M059J (cell line): ENCODE results near the gene EIF3F. TPM values are rescaled to one million over a fixed set of nuclear protein-coding genes. Genes with fewer than 3 reads are reported as not detected.
"Not testable (repeated sequence)": the region's sequence is repeated elsewhere in the genome, so short reads cannot be mapped to it uniquely, and the experiment has no call there.

Source experiments
- DNase-seq: peaks from one replicate; pipeline ENCODE4 v3.0.0-alpha.2; 2012; ENCODE audit warnings: low read depth
- total RNA-seq: library from RNA; depleted of rRNA; stranded (reverse); fragments of >200 nt; shearing (Covaris generic); gene quantifications from 2 replicates; pipeline ENCODE4 v1.2.3, GENCODE V29; 2014

The EIF3F gene
- total RNA-seq, 1 experiment from 2014 or later: 288 TPM

DNA sequence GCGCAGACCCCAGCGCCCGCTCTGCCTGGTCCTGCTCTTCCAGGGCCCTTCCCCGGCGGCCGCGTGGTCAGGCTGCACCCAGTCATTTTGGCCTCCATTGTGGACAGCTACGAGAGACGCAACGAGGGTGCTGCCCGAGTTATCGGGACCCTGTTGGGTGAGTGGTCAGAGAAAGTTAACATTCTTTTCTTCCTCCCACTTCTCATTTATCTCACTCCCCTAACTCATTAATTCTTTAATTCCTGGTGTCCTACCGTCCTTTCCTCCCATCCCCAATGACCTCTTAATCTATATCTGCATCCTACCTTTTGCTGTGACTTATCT, 385 bp downstream of the EIF3F start:
- not testable (repeated sequence) for DNase-seq

GRCh38 chr11:7994581-7995278, 7.6 kb downstream of the EIF3F start:
- no peak for DNase-seq

- DNase-seq: no peak
Observed at GRCh38 chr11:7999795-8000194, 12.7 kb downstream of the EIF3F start.

GRCh38 chr11:8000390-8000789, 13.3 kb downstream of the EIF3F start:
- no peak for DNase-seq

DNA sequence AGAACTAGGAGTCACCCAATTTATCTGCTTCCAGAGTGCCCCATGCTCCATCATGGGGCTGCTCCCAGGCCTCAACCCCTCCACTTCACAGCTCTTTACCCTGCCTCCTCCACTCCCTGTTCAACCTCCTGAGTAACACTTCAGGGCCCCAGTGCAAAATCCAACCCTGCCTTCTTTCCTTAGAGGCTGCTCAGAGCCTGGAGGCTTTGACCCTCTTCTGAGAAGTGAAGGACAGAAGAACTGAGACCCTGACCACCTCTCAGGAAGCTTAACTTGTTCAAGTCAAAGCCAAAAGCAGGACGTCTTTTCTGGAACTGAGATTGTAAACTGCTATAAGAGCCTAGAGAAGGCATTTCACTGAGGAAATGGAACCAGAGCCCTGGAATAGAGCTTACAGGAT, 15.5 kb downstream of the EIF3F start:
- DNase-seq: no peak

DNA sequence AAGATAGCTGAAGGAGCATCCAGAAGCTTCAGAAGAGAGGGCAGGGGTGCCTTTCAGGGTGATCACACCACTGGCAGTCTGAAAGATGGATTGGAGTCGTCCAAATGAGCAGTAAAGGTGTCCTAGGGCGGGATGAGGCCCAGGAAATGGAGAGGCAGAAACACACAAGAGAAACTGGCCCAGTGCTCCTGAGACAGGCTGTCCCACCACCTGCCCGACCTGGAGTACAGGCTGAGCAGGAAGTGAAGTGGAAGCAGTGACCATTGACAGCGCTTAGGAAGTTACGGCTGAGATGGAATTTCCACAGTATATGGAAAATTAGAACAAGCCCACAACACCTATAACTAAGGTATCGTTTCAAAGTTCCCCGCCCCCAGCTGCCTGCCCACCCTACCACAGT, 16.1 kb downstream of the EIF3F start:
- no peak for DNase-seq

DNA sequence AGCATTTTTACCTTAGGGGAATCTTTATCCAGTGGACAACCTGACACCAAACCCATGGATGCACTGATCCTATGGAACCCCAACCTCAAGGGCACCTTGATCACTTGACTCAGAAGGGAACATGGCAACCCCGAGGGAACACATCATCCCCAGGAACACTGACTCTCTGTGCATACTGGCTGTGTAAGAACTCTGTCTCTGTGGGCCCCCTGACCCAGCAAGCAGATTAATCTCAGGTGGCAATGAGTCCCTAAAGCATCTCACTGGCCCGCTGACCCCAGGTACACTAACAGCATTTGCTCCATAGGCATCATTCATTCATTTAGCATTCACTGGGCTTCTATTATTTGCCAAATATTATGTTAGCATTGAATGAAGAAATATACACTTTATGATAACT, 16.9 kb downstream of the EIF3F start:
- DNase-seq: no peak

GRCh38 chr11:8005556-8005955, 18.4 kb downstream of the EIF3F start:
- no peak for DNase-seq

GRCh38 chr11:8006349-8006977, 19.3 kb downstream of the EIF3F start:
- peak; percentile 74 for DNase-seq

DNA sequence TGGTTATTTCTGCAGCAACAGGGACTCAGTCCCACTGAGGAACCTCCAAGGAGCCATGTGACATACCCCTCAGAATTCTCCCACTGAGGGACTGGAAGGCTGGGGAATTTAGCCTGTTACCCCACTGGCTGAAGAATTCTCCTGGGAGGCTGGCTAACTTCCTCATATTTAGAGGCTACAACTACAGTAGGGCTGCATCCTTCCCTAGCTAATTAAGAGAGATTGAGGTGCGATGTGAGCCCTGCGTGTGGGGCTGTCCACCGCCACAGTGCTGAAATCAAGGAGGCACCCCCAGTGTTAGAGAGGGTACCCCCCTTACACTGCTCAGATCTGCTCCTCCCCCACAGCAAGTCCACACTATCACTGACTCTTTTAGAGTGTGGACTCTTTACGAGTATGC, 21.1 kb downstream of the EIF3F start:
- no peak for DNase-seq

DNA sequence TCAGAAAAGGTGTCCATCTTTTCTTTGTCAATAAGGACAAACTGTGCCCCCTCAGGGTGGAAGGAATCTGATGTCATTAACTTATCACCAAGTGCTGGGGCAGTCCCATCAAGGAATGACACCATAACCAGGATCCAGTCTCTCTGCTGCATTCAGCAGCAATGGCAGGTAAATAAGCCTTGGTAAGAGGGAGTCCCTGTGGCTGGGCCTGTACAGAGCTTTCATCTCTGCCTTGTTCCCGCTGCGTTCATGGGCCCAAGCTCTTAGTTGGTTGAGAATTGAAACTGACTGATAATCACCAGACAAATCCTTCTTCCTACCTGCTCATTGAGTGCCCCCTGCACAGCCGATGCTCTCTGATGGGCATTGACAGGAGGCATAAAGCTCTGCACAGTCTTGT, 22.7 kb downstream of the EIF3F start:
- DNase-seq: no peak

DNA sequence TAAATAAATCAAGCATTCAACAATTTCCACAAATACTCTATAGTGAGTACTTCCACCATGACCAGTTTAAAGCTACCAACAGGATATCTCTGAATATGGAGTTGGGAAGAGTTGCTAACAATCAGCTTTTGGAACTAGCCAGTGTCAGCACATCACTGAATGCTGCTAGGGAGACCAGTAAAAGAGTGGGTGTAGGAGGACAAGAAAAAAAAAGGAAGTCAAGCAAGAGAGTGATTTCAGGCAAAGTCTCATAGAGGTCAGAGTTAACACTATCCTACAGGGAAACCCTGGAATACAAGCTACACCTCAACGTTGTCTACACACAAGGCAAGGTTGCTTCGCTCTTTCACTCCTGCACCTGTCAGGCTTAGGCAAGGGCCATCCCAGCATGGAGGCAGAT, 24.2 kb downstream of the EIF3F start:
- no peak for DNase-seq

- DNase-seq: peak; percentile 96
Observed at GRCh38 chr11:8011981-8012444, 24.9 kb downstream of the EIF3F start.

DNA sequence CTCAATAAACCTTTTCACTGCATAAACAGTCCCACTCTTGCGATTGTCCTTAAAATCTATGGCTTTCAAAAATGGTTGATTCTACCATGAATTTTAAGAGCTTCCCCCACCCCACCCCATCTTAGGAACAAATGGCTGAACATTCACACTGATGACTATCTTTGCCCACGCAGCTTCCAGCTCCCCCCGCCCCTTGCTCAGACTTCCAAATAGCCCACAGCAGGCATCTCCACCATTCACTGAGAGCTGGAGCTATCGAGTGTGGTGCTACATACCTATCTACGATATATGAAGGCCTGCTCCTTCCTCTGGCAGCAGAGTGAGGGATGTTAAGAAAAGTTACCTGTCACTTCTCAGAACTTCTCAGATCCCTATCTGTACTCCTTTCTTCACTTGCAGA, 26.7 kb downstream of the EIF3F start:
- no peak for DNase-seq

DNA sequence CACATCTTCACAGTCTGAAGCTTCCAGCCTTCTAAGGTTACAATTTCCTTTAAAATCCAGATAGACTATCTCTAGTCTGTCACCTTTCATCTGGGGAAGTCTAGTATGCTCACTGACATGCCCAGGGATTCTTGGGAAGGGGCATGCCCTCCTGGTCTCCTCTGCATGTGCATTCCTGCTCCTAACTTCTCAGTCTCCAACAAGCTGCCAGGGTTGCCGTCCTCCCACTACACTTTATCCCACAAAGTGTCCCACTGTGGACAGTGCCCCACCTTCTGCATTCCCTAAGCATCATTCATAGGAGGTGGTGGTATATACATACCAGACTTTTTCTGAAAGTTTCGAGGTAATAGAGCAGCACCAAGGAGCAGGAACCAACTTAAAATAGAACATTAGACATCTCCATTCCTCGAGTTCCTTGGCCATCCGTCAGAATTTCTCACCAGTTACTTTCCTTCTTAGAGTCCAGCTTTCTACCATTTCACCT, 28.7 kb downstream of the EIF3F start:
- DNase-seq: peak; percentile 69

DNA sequence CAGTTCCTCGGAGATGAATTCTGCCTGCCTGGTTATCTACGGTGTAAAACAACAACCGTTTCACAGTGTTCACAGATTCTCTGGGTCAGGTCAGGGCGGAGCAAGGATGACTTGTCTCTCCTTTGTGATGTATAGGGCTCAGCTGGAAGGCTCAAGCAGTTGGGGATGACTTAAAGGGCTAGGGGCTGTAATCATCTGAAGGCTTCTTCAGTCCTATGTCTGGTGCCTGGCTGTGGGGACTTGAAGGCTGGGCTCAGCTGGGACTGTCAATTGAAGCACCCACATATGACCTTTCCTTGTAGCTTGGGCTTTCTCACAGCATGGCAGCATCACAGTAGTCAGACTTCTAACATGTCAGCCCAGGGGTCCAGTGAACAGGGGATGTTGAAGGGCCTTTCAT, 29.3 kb downstream of the EIF3F start:
- no peak for DNase-seq

DNA sequence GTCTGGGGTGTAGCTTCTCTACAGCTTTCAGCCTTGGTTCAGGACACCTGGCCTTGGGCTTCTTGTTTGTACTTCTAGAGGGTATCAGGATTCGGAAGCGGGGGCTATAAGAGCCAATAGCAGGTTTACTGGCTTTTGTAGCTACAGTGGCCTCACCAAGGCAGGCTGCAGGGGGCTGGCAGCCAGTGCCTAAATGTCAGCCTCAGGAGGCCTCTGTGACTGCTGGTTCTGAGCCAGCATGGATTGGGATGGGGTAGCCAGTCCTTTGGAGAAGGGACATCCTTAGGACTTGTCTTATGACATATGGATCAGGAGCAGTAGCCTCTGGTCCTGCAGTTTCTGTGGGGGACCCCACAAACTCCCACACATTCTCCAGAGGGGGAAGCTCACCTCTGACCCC, 29.9 kb downstream of the EIF3F start:
- DNase-seq: no peak

DNA sequence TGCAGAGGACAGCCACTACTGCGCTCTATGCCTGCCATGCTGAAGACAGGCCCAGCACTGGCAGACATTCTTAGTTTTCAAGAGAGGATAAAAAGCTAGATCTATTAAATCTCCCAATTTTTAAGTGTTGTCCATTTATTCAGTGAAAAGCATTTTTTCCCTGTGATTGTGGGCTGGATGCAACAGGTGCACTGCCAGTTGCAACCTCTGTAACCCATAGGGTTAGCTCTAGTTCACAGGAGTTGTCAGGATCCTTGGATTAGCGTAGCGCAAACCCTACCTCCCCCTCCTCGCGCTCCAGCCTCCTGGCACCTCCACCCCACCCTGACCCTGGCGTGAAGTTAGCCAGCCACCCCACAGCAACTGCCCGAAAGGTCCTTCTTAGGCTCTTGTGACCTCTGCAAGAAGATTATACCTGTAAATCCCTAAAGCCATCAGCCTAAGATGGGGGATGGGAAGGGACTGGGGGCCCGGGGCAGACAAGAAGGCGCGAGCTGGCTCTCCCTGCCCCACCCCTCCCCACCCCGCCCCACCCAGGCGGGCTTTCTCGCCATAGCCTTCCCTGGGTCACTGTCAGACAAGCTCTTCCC, 30.9 kb downstream of the EIF3F start:
- no peak for DNase-seq

DNA sequence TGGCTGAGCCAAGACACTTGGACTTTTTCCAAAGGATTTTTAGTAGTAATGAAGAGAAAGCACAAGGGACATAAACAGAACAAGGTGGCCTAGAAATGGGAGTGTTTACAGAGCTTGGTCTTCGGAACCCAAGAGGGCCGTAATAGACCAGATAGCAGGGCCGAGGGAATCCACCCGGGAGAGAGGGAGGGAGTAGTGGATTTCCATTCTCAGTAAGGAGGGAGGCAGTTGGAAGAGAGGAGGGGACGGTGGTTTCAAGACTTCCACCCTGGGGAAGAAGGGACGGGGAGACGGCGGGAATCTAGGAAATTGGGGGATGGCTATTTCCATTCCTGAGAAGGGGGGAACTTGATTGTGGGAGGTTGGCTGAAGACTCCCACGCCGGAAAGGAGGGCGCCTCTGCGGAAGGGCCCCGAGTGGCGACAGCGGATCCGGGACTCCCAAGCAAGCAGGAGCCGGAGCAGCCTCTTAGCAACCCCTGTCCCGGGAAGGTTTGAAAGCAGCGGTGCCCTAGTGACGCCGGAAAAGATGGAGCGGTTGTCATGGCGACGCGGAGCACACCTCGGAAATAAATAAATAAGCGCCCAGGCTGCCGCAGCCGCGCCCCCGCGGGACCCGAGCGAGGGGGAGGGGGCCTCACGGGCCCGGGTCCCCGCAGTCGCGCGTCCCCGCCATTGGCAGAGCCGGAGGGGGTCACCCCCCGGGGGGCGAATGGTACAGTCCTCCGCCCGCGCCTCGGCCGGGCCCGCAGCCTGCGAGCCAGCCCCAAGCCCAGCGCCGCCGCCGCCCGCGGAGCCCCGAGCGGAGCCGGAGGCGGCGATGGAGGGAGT, 31.6 kb downstream of the EIF3F start:
- peak; percentile 88 for DNase-seq

GRCh38 chr11:8019314-8020243, 32.4 kb downstream of the EIF3F start:
- peak; percentile 37 for DNase-seq

DNA sequence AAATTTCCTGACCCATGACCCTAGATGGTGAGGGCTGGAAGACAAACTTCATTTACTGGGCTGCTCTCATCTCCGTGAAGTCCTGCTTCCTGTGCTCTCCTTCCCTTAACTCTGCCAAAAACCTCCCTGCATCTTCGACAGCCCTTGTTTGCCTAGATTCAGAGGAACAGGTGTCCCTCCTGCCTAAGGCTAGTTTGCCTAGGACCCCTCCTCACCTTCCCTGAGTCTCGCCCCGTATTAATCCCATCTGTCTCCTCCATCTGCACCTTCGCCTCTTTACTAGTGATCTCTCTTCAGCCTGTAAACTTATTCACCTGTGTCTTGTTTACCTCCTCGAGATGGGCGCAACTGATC, 33.1 kb downstream of the EIF3F start:
- no peak for DNase-seq
